Measurements from ENCODE around the gene IGSF3.

The IGSF3 gene

DNA sequence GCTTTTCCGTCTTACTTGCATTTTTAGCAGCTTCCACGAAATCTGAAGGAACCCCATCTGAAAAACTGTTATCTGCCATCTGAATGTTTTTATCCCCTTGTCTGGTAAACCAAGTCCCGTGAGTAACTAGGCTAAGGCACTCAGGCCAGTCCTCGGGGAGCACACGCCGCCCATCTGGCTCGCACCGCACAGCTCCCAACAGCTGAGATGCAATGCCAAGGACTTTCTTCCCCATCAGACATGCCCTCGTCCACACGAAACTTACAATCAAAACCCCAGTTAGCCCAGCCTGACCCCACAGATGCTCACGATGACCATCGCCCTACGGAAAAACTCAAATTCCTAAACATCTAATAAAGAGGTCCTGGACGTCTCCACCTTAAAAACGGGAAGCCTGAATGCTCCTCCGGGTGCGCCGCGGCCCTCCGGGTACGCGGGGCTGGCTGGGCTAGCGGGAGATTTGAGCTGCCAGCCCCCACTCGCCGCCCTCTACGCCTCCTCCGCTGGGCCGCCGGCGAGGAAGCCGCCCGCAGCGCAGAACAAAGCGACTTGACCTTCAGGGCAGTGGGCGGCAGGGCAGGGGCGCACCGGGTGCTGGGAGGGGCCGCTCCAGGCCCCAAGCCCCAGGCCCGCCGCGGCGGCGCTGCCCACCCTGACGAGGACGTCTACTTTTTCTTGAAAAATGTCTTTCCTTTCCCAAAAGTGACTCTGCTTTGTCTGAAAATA lies 133.4 kb downstream of the IGSF3 start:
- no peaks in the 10 kb centered on the region for H4K20me1 ChIP-seq (ENCODE audit: insufficient read depth)
- H3K27ac ChIP-seq, result no peak overlapping the region
- no peak overlapping the region for H2AFZ ChIP-seq (ENCODE audit: low read depth)
- H3K9ac ChIP-seq, result no peak overlapping the region
- H3K27me3 ChIP-seq (ENCODE audit: insufficient read depth, low read depth), result no peaks in the 10 kb centered on the region
- no peak overlapping the region for H3K4me2 ChIP-seq
- H3K79me2 ChIP-seq (ENCODE audit: insufficient read depth, low read depth), result no peaks in the 10 kb centered on the region
- no peaks in the 10 kb centered on the region for H3K36me3 ChIP-seq (ENCODE audit: insufficient read depth)
- no peaks in the 10 kb centered on the region for H3K4me1 ChIP-seq (ENCODE audit: low read depth, poor library complexity, severe bottlenecking)
- H3K4me3 ChIP-seq (IDR thresholded peaks at IDR 0.05; ENCODE audit: insufficient read depth, low read depth, low read length), result no peak overlapping the region
- TF ChIP-seq, protein P1, sequence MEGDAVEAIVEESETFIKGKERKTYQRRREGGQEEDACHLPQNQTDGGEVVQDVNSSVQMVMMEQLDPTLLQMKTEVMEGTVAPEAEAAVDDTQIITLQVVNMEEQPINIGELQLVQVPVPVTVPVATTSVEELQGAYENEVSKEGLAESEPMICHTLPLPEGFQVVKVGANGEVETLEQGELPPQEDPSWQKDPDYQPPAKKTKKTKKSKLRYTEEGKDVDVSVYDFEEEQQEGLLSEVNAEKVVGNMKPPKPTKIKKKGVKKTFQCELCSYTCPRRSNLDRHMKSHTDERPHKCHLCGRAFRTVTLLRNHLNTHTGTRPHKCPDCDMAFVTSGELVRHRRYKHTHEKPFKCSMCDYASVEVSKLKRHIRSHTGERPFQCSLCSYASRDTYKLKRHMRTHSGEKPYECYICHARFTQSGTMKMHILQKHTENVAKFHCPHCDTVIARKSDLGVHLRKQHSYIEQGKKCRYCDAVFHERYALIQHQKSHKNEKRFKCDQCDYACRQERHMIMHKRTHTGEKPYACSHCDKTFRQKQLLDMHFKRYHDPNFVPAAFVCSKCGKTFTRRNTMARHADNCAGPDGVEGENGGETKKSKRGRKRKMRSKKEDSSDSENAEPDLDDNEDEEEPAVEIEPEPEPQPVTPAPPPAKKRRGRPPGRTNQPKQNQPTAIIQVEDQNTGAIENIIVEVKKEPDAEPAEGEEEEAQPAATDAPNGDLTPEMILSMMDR (conservative IDR thresholded peaks at IDR 0.05; ENCODE audit: low read depth, low read length), result no peak

DNA sequence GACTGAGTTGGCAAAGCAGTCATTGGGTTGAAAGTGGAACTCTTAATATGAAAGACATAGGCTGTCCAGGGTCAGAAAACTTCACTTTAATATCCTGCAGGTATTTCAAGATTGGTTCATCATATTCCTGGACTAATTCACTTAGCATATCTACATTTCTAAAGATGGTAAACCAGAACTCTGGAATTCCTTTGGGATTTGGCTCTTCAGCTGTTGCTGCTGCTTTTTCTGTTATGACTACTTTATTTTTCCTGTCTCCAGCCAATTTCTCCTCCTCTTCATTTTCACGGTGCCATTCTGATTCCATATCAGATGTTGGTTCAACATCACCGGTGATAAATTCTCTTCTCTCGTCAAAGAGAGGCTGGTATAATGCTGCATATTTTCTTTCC lies 134.1 kb downstream of the IGSF3 start:
- H3K4me2 ChIP-seq, result no peak overlapping the region

DNA sequence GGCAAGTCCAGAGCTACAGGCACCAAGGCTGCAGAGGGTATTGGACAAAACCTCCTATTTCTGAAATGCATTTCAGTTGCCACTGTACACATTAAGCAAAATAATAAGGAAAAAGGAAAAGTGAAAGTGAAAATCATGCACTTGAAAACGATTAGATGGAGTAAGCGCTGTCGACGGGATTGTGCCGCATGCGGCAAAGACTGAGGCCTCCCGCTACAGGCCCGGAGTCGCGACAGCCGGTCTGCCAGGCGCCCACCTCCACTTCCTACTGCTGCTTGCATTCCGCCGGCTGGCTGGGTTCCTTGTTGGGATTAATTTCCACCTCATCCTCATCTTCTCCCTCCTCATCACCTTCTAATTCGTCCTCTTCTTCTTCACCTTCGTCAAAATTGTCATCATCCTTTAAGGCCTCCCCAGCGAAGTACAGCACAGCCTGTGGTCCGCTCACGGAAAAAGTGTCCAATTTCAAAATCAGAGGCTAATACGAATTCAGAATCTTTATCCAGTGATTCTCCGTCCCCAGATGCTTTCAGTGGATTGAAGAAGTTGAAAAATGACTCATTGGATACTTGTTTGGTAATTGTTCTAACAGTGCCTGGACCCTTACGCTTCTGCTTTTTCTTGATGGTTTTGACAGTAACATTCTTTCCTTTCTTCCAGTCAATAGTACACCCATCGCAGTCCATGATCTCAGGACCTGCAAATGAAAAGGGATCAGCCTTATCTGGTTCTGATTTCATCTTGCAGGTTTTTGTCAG lies 134.7 kb downstream of the IGSF3 start:
- H3K27me3 ChIP-seq (ENCODE audit: insufficient read depth, low read depth), result no peaks in the 10 kb centered on the region
- H3K9ac ChIP-seq, result no peak overlapping the region
- H3K4me3 ChIP-seq (IDR thresholded peaks at IDR 0.05; ENCODE audit: insufficient read depth, low read depth, low read length), result no peak overlapping the region
- TF ChIP-seq, protein P1 (conservative IDR thresholded peaks at IDR 0.05; ENCODE audit: low read depth, low read length), result no peak
- no peaks in the 10 kb centered on the region for H3K36me3 ChIP-seq (ENCODE audit: insufficient read depth)
- H3K4me1 ChIP-seq (ENCODE audit: low read depth, poor library complexity, severe bottlenecking), result no peaks in the 10 kb centered on the region
- no peak overlapping the region for H3K27ac ChIP-seq
- no peaks in the 10 kb centered on the region for H3K79me2 ChIP-seq (ENCODE audit: insufficient read depth, low read depth)
- no peak overlapping the region for H3K4me2 ChIP-seq
- H4K20me1 ChIP-seq (ENCODE audit: insufficient read depth), result no peaks in the 10 kb centered on the region
- no peak overlapping the region for H2AFZ ChIP-seq (ENCODE audit: low read depth)

More for the DNA sequence above, 134.1 kb downstream of the IGSF3 start:
- H3K27ac ChIP-seq, result no peak overlapping the region
- H3K4me3 ChIP-seq (IDR thresholded peaks at IDR 0.05; ENCODE audit: insufficient read depth, low read depth, low read length), result no peak overlapping the region
- H3K9ac ChIP-seq, result no peak overlapping the region
- H3K36me3 ChIP-seq (ENCODE audit: insufficient read depth), result no peaks in the 10 kb centered on the region
- no peak overlapping the region for H2AFZ ChIP-seq (ENCODE audit: low read depth)
- no peaks in the 10 kb centered on the region for H3K27me3 ChIP-seq (ENCODE audit: insufficient read depth, low read depth)
- no peaks in the 10 kb centered on the region for H4K20me1 ChIP-seq (ENCODE audit: insufficient read depth)
- no peaks in the 10 kb centered on the region for H3K79me2 ChIP-seq (ENCODE audit: insufficient read depth, low read depth)
- H3K4me1 ChIP-seq (ENCODE audit: low read depth, poor library complexity, severe bottlenecking), result no peaks in the 10 kb centered on the region
- TF ChIP-seq, protein P1 (conservative IDR thresholded peaks at IDR 0.05; ENCODE audit: low read depth, low read length), result no peak

DNA sequence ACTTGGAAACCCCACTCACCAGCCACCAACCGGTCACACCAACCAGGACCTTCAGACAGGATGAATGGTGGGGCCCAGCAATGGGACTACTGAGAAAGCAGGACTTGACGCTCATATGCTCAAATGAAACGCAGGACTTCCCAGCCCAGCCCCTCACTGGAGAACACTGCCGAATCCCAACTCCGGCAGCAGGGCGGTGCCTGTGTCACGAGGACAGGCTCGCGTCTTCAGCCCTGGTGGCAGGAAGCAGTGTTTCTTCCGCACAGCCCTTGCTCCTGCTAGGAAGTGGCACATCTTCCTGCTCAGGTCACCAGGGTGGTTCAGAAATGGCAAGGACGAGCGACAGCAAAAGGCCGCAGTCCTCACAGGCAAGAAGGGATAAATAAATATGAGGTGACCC lies 135.6 kb downstream of the IGSF3 start:
- no peaks in the 10 kb centered on the region for H3K36me3 ChIP-seq (ENCODE audit: insufficient read depth)
- H3K27me3 ChIP-seq (ENCODE audit: insufficient read depth, low read depth), result no peaks in the 10 kb centered on the region
- H3K4me3 ChIP-seq (IDR thresholded peaks at IDR 0.05; ENCODE audit: insufficient read depth, low read depth, low read length), result no peak overlapping the region
- H2AFZ ChIP-seq (ENCODE audit: low read depth), result no peak overlapping the region
- no peaks in the 10 kb centered on the region for H3K4me1 ChIP-seq (ENCODE audit: low read depth, poor library complexity, severe bottlenecking)
- H3K27ac ChIP-seq, result no peak overlapping the region
- no peaks in the 10 kb centered on the region for H3K79me2 ChIP-seq (ENCODE audit: insufficient read depth, low read depth)
- H3K9ac ChIP-seq, result no peak overlapping the region
- no peak overlapping the region for H3K4me2 ChIP-seq
- H4K20me1 ChIP-seq (ENCODE audit: insufficient read depth), result no peaks in the 10 kb centered on the region
- TF ChIP-seq, protein P1 (conservative IDR thresholded peaks at IDR 0.05; ENCODE audit: low read depth, low read length), result no peak

Data from KMS-11 (cell line).